GM23338 (cell line): ENCODE data around the gene SLX4IP. TPM values are rescaled to one million over a fixed set of nuclear protein-coding genes. Genes with fewer than 3 reads are reported as not detected.

Experiments
- ATAC-seq: fragments of 200-7000 bp; cut with Tn5 transposase; 3 replicates; pipeline ENCODE4 v1.9.1; 2020
- DNase-seq: peaks from one replicate; pipeline ENCODE4 v3.0.0-alpha.2; 2015; ENCODE audit warnings: low spot score
- H2AFZ ChIP-seq: fragments of 200-600 bp; sonication (generic); 2 replicates; pipeline ENCODE4 v1.8.0; 2016; ENCODE audit warnings: antibody characterized with exemption, mild to moderate bottlenecking, moderate library complexity
- H3F3A ChIP-seq: fragments of 200-600 bp; sonication (generic); replicated peaks from 2 replicates; pipeline ENCODE4 v1.8.0; 2017; ENCODE audit warnings: antibody characterized with exemption, mixed run types, low read depth
- H3K27ac ChIP-seq: fragments of 200-600 bp; sonication (generic); 2 replicates; pipeline ENCODE4 v1.6.1; 2016; ENCODE audit warnings: low read depth
- H3K27me3 ChIP-seq: fragments of 200-600 bp; sonication (generic); 2 replicates; pipeline ENCODE4 v1.8.0; 2016; ENCODE audit warnings: mild to moderate bottlenecking, mixed run types, moderate library complexity; ENCODE audit not compliant: insufficient read depth
- H3K36me3 ChIP-seq: fragments of 200-600 bp; sonication (generic); 2 replicates; pipeline ENCODE4 v1.8.0; 2016; ENCODE audit warnings: mild to moderate bottlenecking; ENCODE audit not compliant: insufficient read depth
- H3K4me1 ChIP-seq: fragments of 200-600 bp; sonication (generic); 2 replicates; pipeline ENCODE4 v1.8.0; 2016; ENCODE audit warnings: mild to moderate bottlenecking, moderate library complexity; ENCODE audit not compliant: insufficient read depth
- H3K4me2 ChIP-seq: fragments of 200-600 bp; sonication (generic); 2 replicates; pipeline ENCODE4 v1.7.1; 2017; ENCODE audit warnings: mixed run types
- H3K4me3 ChIP-seq: fragments of 200-600 bp; sonication (generic); 2 replicates; pipeline ENCODE4 v1.6.1; 2016; ENCODE audit warnings: mixed run types
- H3K79me2 ChIP-seq: fragments of 200-600 bp; sonication (generic); replicated peaks from 2 replicates; pipeline ENCODE4 v1.8.0; 2017; ENCODE audit warnings: mild to moderate bottlenecking; ENCODE audit not compliant: insufficient read depth
- H3K9me2 ChIP-seq: fragments of 200-600 bp; sonication (generic); 2 replicates; pipeline ENCODE4 v1.8.0; 2017; ENCODE audit not compliant: insufficient read depth
- H4K20me1 ChIP-seq: fragments of 200-600 bp; sonication (generic); replicated peaks from 2 replicates; pipeline ENCODE4 v1.8.0; 2017; ENCODE audit warnings: mild to moderate bottlenecking; ENCODE audit not compliant: insufficient read depth
- H3K27ac Mint-ChIP-seq: 2 replicates; pipeline ENCODE4 v1.8.0; 2020; ENCODE audit warnings: inconsistent platforms, mild to moderate bottlenecking, moderate library complexity, mixed read lengths
- H3K27me3 Mint-ChIP-seq: 3 replicates; pipeline ENCODE4 v1.8.0; 2022; ENCODE audit warnings: low read depth, mild to moderate bottlenecking, moderate library complexity, mixed read lengths, inconsistent platforms; ENCODE audit not compliant: insufficient read depth, poor library complexity
- H3K36me3 Mint-ChIP-seq: 3 replicates; pipeline ENCODE4 v1.8.0; 2021; ENCODE audit warnings: low read depth, mild to moderate bottlenecking, inconsistent platforms, moderate library complexity, mixed read lengths
- H3K4me1 Mint-ChIP-seq: 3 replicates; pipeline ENCODE4 v1.8.0; 2020; ENCODE audit warnings: mild to moderate bottlenecking, inconsistent platforms, mixed read lengths
- H3K4me3 Mint-ChIP-seq: 3 replicates; pipeline ENCODE4 v1.8.0; 2021; ENCODE audit warnings: moderate library complexity, mild to moderate bottlenecking, inconsistent platforms, mixed read lengths
- H3K9me3 Mint-ChIP-seq: 3 replicates; pipeline ENCODE4 v1.8.0; 2020; ENCODE audit warnings: moderate library complexity, mild to moderate bottlenecking, inconsistent platforms, mixed read lengths
- CREB1 ChIP-seq: fragments of 250-450 bp; sonication (Bioruptor Pico); IDR thresholded peaks from 2 replicates; pipeline ENCODE4 v1.5.0; 2020; ENCODE audit warnings: low read depth, mild to moderate bottlenecking, moderate library complexity
- ETS1 ChIP-seq: IDR thresholded peaks from 2 replicates; pipeline ENCODE4 v1.6.1; 2016; ENCODE audit warnings: antibody characterized with exemption
- EZH2 ChIP-seq: fragments of 200-600 bp; sonication (generic); IDR thresholded peaks from one replicate; pipeline ENCODE4 v1.8.0; 2017; ENCODE audit warnings: antibody characterized with exemption, mild to moderate bottlenecking, low read depth; ENCODE audit not compliant: unreplicated experiment
- EZH2phosphoT487 ChIP-seq: fragments of 200-600 bp; sonication (generic); IDR thresholded peaks from one replicate; pipeline ENCODE4 v1.8.1; 2018; ENCODE audit warnings: antibody characterized with exemption; ENCODE audit not compliant: unreplicated experiment
- JUNB ChIP-seq: IDR thresholded peaks from one replicate; pipeline ENCODE4 v1.6.1; 2016; ENCODE audit warnings: antibody characterized with exemption; ENCODE audit not compliant: unreplicated experiment
- NANOG ChIP-seq: IDR thresholded peaks from 2 replicates; pipeline ENCODE4 v1.6.1; 2016; ENCODE audit warnings: antibody characterized with exemption, borderline replicate concordance
- POLR2AphosphoS5 ChIP-seq: IDR thresholded peaks from 2 replicates; pipeline ENCODE4 v1.6.1; 2016; ENCODE audit warnings: antibody characterized with exemption, low read depth
- STAT1 ChIP-seq: IDR thresholded peaks from one replicate; pipeline ENCODE4 v1.6.1; 2016; ENCODE audit warnings: antibody characterized with exemption; ENCODE audit not compliant: unreplicated experiment
- ZNF114 ChIP-seq: fragments of 250-450 bp; sonication (Bioruptor Pico); IDR thresholded peaks from 2 replicates; pipeline ENCODE4 v1.5.0; 2020; ENCODE audit warnings: mild to moderate bottlenecking, moderate library complexity
- ZNF331 ChIP-seq: fragments of 250-450 bp; sonication (Bioruptor Pico); IDR thresholded peaks from 2 replicates; pipeline ENCODE4 v1.5.0; 2020; ENCODE audit warnings: low read depth, mild to moderate bottlenecking, moderate library complexity
- ZNF462 ChIP-seq: fragments of 250-450 bp; sonication (Bioruptor Pico); IDR thresholded peaks from 2 replicates; pipeline ENCODE4 v1.5.0; 2020; ENCODE audit warnings: mild to moderate bottlenecking, moderate library complexity
- polyA plus RNA-seq: library from polyadenylated mRNA; unstranded; fragments of >200 nt; fragmentation: Nextera tagmentation; extraction: Ambion mirVana; gene quantifications from 2 replicates; pipeline ENCODE4 v1.2.1, GENCODE V29; 2016
- total RNA-seq: library from RNA; depleted of rRNA; stranded (reverse); fragments of >200 nt; shearing (Covaris generic); gene quantifications from 2 replicates; pipeline ENCODE4 v1.2.3, GENCODE V29; 2014
- TF ChIP-seq, protein P1 (sequence below): IDR thresholded peaks from one replicate; pipeline ENCODE4 v1.6.1; 2018; ENCODE audit warnings: antibody characterized with exemption; ENCODE audit not compliant: unreplicated experiment
- TF ChIP-seq, protein P2 (sequence below), 2 experiments: fragments of 200-600 bp in 1 of 2; sonication (generic) in 1 of 2; conservative IDR thresholded peaks; 2 replicates each; pipeline versions ENCODE4 v1.5.1 to v1.6.1; 2016 to 2017; ENCODE audit warnings: antibody characterized with exemption in 2 of 2, low read depth in 2 of 2, mild to moderate bottlenecking in 2 of 2, moderate library complexity in 1 of 2

SLX4IP gene
- total and polyA plus RNA-seq, 2 experiments from 2014 or later, result 9.1 to 9.8 TPM

- peaks cover 75% of the 10 kb centered on the region for H3K4me1 ChIP-seq
- no peak overlapping the region for H3K4me3 ChIP-seq
- H3K79me2 ChIP-seq, result peaks cover 94% of the 10 kb centered on the region
- H3K4me2 ChIP-seq, result no peak overlapping the region
- H3F3A ChIP-seq, result no peaks in the 10 kb centered on the region
- no peaks in the 10 kb centered on the region for H3K9me3 Mint-ChIP-seq
- peaks cover under 1% of the 10 kb centered on the region; the same call in 1 of the 2 replicates for H3K27me3 ChIP-seq
- TF ChIP-seq, protein P1, sequence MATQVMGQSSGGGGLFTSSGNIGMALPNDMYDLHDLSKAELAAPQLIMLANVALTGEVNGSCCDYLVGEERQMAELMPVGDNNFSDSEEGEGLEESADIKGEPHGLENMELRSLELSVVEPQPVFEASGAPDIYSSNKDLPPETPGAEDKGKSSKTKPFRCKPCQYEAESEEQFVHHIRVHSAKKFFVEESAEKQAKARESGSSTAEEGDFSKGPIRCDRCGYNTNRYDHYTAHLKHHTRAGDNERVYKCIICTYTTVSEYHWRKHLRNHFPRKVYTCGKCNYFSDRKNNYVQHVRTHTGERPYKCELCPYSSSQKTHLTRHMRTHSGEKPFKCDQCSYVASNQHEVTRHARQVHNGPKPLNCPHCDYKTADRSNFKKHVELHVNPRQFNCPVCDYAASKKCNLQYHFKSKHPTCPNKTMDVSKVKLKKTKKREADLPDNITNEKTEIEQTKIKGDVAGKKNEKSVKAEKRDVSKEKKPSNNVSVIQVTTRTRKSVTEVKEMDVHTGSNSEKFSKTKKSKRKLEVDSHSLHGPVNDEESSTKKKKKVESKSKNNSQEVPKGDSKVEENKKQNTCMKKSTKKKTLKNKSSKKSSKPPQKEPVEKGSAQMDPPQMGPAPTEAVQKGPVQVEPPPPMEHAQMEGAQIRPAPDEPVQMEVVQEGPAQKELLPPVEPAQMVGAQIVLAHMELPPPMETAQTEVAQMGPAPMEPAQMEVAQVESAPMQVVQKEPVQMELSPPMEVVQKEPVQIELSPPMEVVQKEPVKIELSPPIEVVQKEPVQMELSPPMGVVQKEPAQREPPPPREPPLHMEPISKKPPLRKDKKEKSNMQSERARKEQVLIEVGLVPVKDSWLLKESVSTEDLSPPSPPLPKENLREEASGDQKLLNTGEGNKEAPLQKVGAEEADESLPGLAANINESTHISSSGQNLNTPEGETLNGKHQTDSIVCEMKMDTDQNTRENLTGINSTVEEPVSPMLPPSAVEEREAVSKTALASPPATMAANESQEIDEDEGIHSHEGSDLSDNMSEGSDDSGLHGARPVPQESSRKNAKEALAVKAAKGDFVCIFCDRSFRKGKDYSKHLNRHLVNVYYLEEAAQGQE, result no peak
- TF ChIP-seq EZH2 (no peak), ETS1 (no peak), CREB1 (no peak), JUNB (no peak), ZNF331 (CRISPR knock-in tag) (no peak), ZNF114 (CRISPR knock-in tag) (no peak), NANOG (no peak), STAT1 (no peak), EZH2phosphoT487 (no peak), POLR2AphosphoS5 (no peak), ZNF462 (CRISPR knock-in tag) (no peak)
- TF ChIP-seq, protein P2, sequence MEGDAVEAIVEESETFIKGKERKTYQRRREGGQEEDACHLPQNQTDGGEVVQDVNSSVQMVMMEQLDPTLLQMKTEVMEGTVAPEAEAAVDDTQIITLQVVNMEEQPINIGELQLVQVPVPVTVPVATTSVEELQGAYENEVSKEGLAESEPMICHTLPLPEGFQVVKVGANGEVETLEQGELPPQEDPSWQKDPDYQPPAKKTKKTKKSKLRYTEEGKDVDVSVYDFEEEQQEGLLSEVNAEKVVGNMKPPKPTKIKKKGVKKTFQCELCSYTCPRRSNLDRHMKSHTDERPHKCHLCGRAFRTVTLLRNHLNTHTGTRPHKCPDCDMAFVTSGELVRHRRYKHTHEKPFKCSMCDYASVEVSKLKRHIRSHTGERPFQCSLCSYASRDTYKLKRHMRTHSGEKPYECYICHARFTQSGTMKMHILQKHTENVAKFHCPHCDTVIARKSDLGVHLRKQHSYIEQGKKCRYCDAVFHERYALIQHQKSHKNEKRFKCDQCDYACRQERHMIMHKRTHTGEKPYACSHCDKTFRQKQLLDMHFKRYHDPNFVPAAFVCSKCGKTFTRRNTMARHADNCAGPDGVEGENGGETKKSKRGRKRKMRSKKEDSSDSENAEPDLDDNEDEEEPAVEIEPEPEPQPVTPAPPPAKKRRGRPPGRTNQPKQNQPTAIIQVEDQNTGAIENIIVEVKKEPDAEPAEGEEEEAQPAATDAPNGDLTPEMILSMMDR (conservative IDR thresholded peaks at IDR 0.05; ENCODE audit: low read depth in 2 of 2), result no peak
- no peak overlapping the region for H3K27ac Mint-ChIP-seq
- H4K20me1 ChIP-seq, result 0 out of 2 replicates have a peak, but pooled peaks cover 3% of the 10 kb centered on the region
- H2AFZ ChIP-seq, result no peak overlapping the region
- H3K4me3 Mint-ChIP-seq, result no peak overlapping the region
- H3K4me1 Mint-ChIP-seq, result peaks cover 94% of the 10 kb centered on the region
- H3K9me2 ChIP-seq, result no peaks in the 10 kb centered on the region
- H3K27ac ChIP-seq, result no peak overlapping the region
- H3K27me3 Mint-ChIP-seq, result peaks cover 11% of the 10 kb centered on the region
- no peaks in the 10 kb centered on the region for H3K36me3 ChIP-seq
- DNase-seq (no peak), ATAC-seq (no peak)
- H3K36me3 Mint-ChIP-seq, result peaks cover 68% of the 10 kb centered on the region
These were observed 231.9 kb downstream of the SLX4IP start for GRCh38 chr20:10667077-10667401.
